ENCODE measurements around the gene CNIH3. TPM values are rescaled to one million over a fixed set of nuclear protein-coding genes. Genes with fewer than 3 reads are reported as not detected.

CNIH3 gene
- total and polyA plus RNA-seq, 2 of the 4 experiments (the other 2 are of a cell fraction) = 2.0 to 2.9 TPM

- DNase-seq (no peak), ATAC-seq (ENCODE audit: low read depth) (no peak)
- no peak overlapping the region for H3K9ac ChIP-seq (ENCODE audit: low read depth, low read length)
- POLR2A ChIA-PET (ENCODE audit: unreplicated experiment) = no interaction called here
- no peak overlapping the region for H2AK5ac ChIP-seq (ENCODE audit: low read depth, low read length)
- no peak overlapping the region for H3K56ac ChIP-seq (ENCODE audit: extremely low read depth, insufficient read depth, low read length)
- no peak overlapping the region for H2BK15ac ChIP-seq (ENCODE audit: low read depth, low read length)
- no TSS peak for BruUV-seq (replicated peaks)
- no peak overlapping the region for H2AK9ac ChIP-seq (replicated peaks; ENCODE audit: low read depth, low read length, poor library complexity)
- peaks cover 2% of the 10 kb centered on the region; the same call in 1 of the 2 replicates for H3K27me3 ChIP-seq (ENCODE audit: control insufficient read depth, insufficient read depth, low read length)
- WGBS, 2 experiments (ENCODE audit: extremely low coverage in 2 of 2, insufficient read length in 1 of 2) = no CpG with 5 or more reads among the region's 2 CpGs
- H2BK20ac ChIP-seq (ENCODE audit: low read depth, low read length) = no peak overlapping the region
- H3K4ac ChIP-seq (ENCODE audit: low read depth, low read length) = no peak overlapping the region
- no peaks in the 10 kb centered on the region for H3K4me1 ChIP-seq (ENCODE audit: control insufficient read depth, insufficient read depth, low read length)
- no peak overlapping the region for H4K5ac ChIP-seq (ENCODE audit: low read depth, low read length)
- CTCF ChIA-PET = no interaction called here
- no peak overlapping the region for H3K4me2 ChIP-seq (ENCODE audit: low read depth, low read length)
- no peak overlapping the region for H3K18ac ChIP-seq (ENCODE audit: low read depth, low read length)
- H3K14ac ChIP-seq (replicated peaks; ENCODE audit: low read depth, low read length) = no peak overlapping the region
- H3K36me3 ChIP-seq (ENCODE audit: control insufficient read depth, insufficient read depth, low read length) = no peaks in the 10 kb centered on the region
- no peaks in the 10 kb centered on the region for H4K20me1 ChIP-seq (ENCODE audit: insufficient read depth, low read length)
- H4K8ac ChIP-seq (ENCODE audit: low read depth in 2 of 2, low read length in 2 of 2) = no peak overlapping the region
- H2AFZ ChIP-seq (replicated peaks; ENCODE audit: low read length, poor library complexity) = no peak overlapping the region
- TF ChIP-seq ELK1 (IDR thresholded peaks at IDR 0.05; ENCODE audit: borderline replicate concordance, low read depth, low read length) (no peak), RFX5 (IDR thresholded peaks at IDR 0.05; ENCODE audit: low read depth, low read length) (no peak), MXI1 (IDR thresholded peaks at IDR 0.05; ENCODE audit: borderline replicate concordance, low read depth, low read length) (no peak), BHLHE40 (IDR thresholded peaks at IDR 0.05; ENCODE audit: low read depth, low read length) (no peak), RCOR1 (IDR thresholded peaks at IDR 0.05; ENCODE audit: insufficient replicate concordance, low read length) (no peak), CHD1 (IDR thresholded peaks at IDR 0.05; ENCODE audit: low read depth, low read length) (no peak), CTCF (conservative IDR thresholded peaks at IDR 0.05; ENCODE audit: low read depth, low read length) (no peak), NFE2L2 (IDR thresholded peaks at IDR 0.05; ENCODE audit: low read depth, low read length) (no peak), RAD21 (IDR thresholded peaks at IDR 0.05; ENCODE audit: low read length) (no peak), CEBPB (IDR thresholded peaks at IDR 0.05; ENCODE audit: low read depth, low read length) (no peak), USF2 (IDR thresholded peaks at IDR 0.05; ENCODE audit: low read depth, low read length) (no peak), SMC3 (IDR thresholded peaks at IDR 0.05; ENCODE audit: low read depth, low read length) (no peak)
- no peak overlapping the region for H2BK5ac ChIP-seq (ENCODE audit: low read depth, low read length, poor library complexity, severe bottlenecking)
- in situ Hi-C loops (cut with MboI; ENCODE audit: low sequenced_read_pairs) = no loop called here
- no peak overlapping the region for H3K4me3 ChIP-seq (ENCODE audit: insufficient read depth, low read depth, low read length)
- no peaks in the 10 kb centered on the region for H3K79me1 ChIP-seq (ENCODE audit: low read depth in 1 of 2, low read length in 2 of 2)
- H4K91ac ChIP-seq (ENCODE audit: insufficient read depth, low read depth, low read length) = no peak overlapping the region
- H3K9me1 ChIP-seq (ENCODE audit: insufficient read depth, low read length) = no peaks in the 10 kb centered on the region
- H3K23ac ChIP-seq (ENCODE audit: low read depth, low read length) = no peak overlapping the region
- dilution Hi-C loops (cut with HindIII; ENCODE audit: low sequenced_read_pairs, unreplicated experiment) = no loop called here
- H3K27ac ChIP-seq (ENCODE audit: insufficient read depth, low read length) = no peak overlapping the region
- intact Hi-C loops (cut with micrococcal nuclease) = no loop called here
- no peak overlapping the region for H2BK120ac ChIP-seq (ENCODE audit: low read depth, low read length)
- no peaks in the 10 kb centered on the region for H3K9me3 ChIP-seq (ENCODE audit: control insufficient read depth, insufficient read depth, low read length)
Measured at GRCh38 chr1:224777180-224777579, 161.1 kb downstream of the CNIH3 start.

All from IMR-90 (cell line).